Panc1 (cell line): Measurements from ENCODE around the gene VWC2L. TPM values are rescaled to one million over a fixed set of nuclear protein-coding genes. Genes with fewer than 3 reads are reported as not detected.

Source experiments
- ATAC-seq: fragments of 200-7000 bp; cut with Tn5 transposase; 2 replicates; pipeline ENCODE4 v1.9.1; 2020; ENCODE audit warnings: mild to moderate bottlenecking, moderate library complexity
- BruUV-seq: library from RNA; stranded (reverse); fragments of 400-500 nt; replicated peaks from 2 replicates; lab custom pipeline; 2021; lab: Mats Ljungman, UMichigan
- CTCF ChIA-PET: fragments of 300-600 bp; sonication (Branson Sonifier 250); formaldehyde crosslinking; loops from one replicate; lab custom pipeline; 2022; ENCODE audit warnings: antibody characterized with exemption; lab: Charles Lee
- POLR2A ChIA-PET: fragments of 300-600 bp; sonication (Branson Sonifier 250); formaldehyde crosslinking; loops from one replicate; lab custom pipeline; 2022; ENCODE audit warnings: antibody characterized with exemption; lab: Charles Lee
- DNase-seq: peaks from one replicate; pipeline ENCODE4 v3.0.0-alpha.2; 2010; ENCODE audit warnings: low read depth, low spot score
- H3K27ac ChIP-seq: 2 replicates; pipeline ENCODE4 v1.5.1; 2011; ENCODE audit warnings: mild to moderate bottlenecking, low read length, inconsistent platforms
- H3K27me3 ChIP-seq: fragments of 200-500 bp; sonication (Bioruptor generic); 2 replicates; pipeline ENCODE4 v1.6.0; 2014; ENCODE audit warnings: low read length, inconsistent platforms; ENCODE audit not compliant: control insufficient read depth, insufficient read depth
- H3K36me3 ChIP-seq: fragments of 200-500 bp; sonication (Bioruptor generic); 2 replicates; pipeline ENCODE4 v1.5.1; 2014; ENCODE audit warnings: inconsistent platforms, mild to moderate bottlenecking, low read length, moderate library complexity; ENCODE audit not compliant: control insufficient read depth, insufficient read depth
- H3K4me1 ChIP-seq: 2 replicates; pipeline ENCODE4 v1.5.1; 2011; ENCODE audit warnings: inconsistent platforms, mild to moderate bottlenecking, low read length, moderate library complexity; ENCODE audit not compliant: control insufficient read depth, insufficient read depth
- H3K4me3 ChIP-seq, 2 experiments: 2 replicates each; pipeline ENCODE4 v1.5.1; 2011 to 2012; ENCODE audit warnings: low read depth in 2 of 2, low read length in 2 of 2, mild to moderate bottlenecking in 2 of 2, inconsistent platforms in 1 of 2, moderate library complexity in 1 of 2
- H3K9me3 ChIP-seq: fragments of 200-500 bp; sonication (Bioruptor generic); 2 replicates; pipeline ENCODE4 v1.5.1; 2014; ENCODE audit warnings: low read depth, mild to moderate bottlenecking, inconsistent platforms, low read length, moderate library complexity; ENCODE audit not compliant: control insufficient read depth, insufficient read depth
- POLR2AphosphoS5 ChIP-seq: IDR thresholded peaks from 2 replicates; pipeline ENCODE4 v1.6.1; 2012; ENCODE audit warnings: mild to moderate bottlenecking, low read depth, low read length, moderate library complexity
- SIN3A ChIP-seq: IDR thresholded peaks from 2 replicates; pipeline ENCODE4 v1.6.1; 2012; ENCODE audit warnings: low read depth, mild to moderate bottlenecking, low read length, moderate library complexity, borderline replicate concordance; ENCODE audit not compliant: insufficient read depth
- TCF7L2 ChIP-seq: IDR thresholded peaks from 2 replicates; pipeline ENCODE4 v1.6.1; 2011; ENCODE audit warnings: mild to moderate bottlenecking, low read depth, low read length, inconsistent platforms
- in situ Hi-C: cut with HindIII; loops from 2 replicates; pipeline ENCODE4 v1.10.0; 2016; ENCODE audit warnings: low sequenced_read_pairs, low pct_unique_long_range_greater_than_20kb
- intact Hi-C: fragments of 100-400 bp; cut with micrococcal nuclease; formaldehyde crosslinking; loops from one replicate; pipeline ENCODE4 v1.10.0; 2022; ENCODE audit not compliant: unreplicated experiment
- total RNA-seq: library from RNA; stranded (reverse); gene quantifications from one replicate; pipeline ENCODE4 v1.2.1, GENCODE V29; 2021; ENCODE audit not compliant: unreplicated experiment
- TF ChIP-seq, protein P1 (sequence below): fragments of 450-650 bp; IDR thresholded peaks from 2 replicates; pipeline ENCODE4 v1.5.1; 2017; ENCODE audit warnings: mild to moderate bottlenecking
- TF ChIP-seq, protein P2 (sequence below), 2 experiments: IDR thresholded peaks; 2 replicates each; pipeline ENCODE4 v1.6.1; 2011 to 2012; ENCODE audit warnings: low read depth in 2 of 2, control low read depth in 1 of 2, low read length in 1 of 2, mild to moderate bottlenecking in 1 of 2, moderate library complexity in 1 of 2; ENCODE audit not compliant: insufficient read depth in 1 of 2

Gene VWC2L
- total RNA-seq, 1 experiment from 2014 or later: not detected

DNA sequence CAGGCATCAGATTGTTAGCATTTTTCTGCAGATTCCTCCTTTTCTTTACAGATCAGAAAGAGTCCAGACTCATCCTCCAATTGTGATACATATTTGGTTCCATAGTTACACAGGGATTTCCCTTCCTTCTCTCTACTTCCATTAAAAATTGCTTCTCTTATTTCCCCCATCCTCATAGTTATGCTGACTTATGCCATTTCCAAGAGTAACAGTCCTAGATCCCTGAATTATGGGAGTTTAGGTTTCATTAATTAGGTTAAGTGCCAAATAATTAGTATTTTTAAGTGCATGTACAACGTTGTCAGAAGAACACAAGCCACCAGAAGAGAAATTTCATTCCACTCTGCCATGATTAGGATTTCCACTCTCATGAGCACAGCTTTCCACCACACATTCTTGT lies 200.2 kb downstream of the VWC2L start:
- no peak overlapping the region for H3K27ac ChIP-seq
- CTCF ChIA-PET: no interaction called here
- H3K4me3 ChIP-seq: no peak overlapping the region
- BruUV-seq: no TSS peak
- in situ Hi-C loops: no loop called here
- intact Hi-C loops: no loop called here
- DNase-seq (no peak), ATAC-seq (no peak)
- no peaks in the 10 kb centered on the region for H3K36me3 ChIP-seq
- TF ChIP-seq SIN3A (no peak), POLR2AphosphoS5 (no peak), TCF7L2 (no peak)
- TF ChIP-seq, protein P1, sequence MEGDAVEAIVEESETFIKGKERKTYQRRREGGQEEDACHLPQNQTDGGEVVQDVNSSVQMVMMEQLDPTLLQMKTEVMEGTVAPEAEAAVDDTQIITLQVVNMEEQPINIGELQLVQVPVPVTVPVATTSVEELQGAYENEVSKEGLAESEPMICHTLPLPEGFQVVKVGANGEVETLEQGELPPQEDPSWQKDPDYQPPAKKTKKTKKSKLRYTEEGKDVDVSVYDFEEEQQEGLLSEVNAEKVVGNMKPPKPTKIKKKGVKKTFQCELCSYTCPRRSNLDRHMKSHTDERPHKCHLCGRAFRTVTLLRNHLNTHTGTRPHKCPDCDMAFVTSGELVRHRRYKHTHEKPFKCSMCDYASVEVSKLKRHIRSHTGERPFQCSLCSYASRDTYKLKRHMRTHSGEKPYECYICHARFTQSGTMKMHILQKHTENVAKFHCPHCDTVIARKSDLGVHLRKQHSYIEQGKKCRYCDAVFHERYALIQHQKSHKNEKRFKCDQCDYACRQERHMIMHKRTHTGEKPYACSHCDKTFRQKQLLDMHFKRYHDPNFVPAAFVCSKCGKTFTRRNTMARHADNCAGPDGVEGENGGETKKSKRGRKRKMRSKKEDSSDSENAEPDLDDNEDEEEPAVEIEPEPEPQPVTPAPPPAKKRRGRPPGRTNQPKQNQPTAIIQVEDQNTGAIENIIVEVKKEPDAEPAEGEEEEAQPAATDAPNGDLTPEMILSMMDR: no peak
- TF ChIP-seq, protein P2, sequence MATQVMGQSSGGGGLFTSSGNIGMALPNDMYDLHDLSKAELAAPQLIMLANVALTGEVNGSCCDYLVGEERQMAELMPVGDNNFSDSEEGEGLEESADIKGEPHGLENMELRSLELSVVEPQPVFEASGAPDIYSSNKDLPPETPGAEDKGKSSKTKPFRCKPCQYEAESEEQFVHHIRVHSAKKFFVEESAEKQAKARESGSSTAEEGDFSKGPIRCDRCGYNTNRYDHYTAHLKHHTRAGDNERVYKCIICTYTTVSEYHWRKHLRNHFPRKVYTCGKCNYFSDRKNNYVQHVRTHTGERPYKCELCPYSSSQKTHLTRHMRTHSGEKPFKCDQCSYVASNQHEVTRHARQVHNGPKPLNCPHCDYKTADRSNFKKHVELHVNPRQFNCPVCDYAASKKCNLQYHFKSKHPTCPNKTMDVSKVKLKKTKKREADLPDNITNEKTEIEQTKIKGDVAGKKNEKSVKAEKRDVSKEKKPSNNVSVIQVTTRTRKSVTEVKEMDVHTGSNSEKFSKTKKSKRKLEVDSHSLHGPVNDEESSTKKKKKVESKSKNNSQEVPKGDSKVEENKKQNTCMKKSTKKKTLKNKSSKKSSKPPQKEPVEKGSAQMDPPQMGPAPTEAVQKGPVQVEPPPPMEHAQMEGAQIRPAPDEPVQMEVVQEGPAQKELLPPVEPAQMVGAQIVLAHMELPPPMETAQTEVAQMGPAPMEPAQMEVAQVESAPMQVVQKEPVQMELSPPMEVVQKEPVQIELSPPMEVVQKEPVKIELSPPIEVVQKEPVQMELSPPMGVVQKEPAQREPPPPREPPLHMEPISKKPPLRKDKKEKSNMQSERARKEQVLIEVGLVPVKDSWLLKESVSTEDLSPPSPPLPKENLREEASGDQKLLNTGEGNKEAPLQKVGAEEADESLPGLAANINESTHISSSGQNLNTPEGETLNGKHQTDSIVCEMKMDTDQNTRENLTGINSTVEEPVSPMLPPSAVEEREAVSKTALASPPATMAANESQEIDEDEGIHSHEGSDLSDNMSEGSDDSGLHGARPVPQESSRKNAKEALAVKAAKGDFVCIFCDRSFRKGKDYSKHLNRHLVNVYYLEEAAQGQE (IDR thresholded peaks at IDR 0.05; ENCODE audit: insufficient read depth in 1 of 2, low read depth in 2 of 2, low read length in 1 of 2): no peak
- no peaks in the 10 kb centered on the region for H3K9me3 ChIP-seq
- no peaks in the 10 kb centered on the region for H3K27me3 ChIP-seq
- no peaks in the 10 kb centered on the region for H3K4me1 ChIP-seq
- POLR2A ChIA-PET: no interaction called here

GRCh38 chr2:214624166-214624760 lies 213.4 kb downstream of the VWC2L start:
- no peaks in the 10 kb centered on the region for H3K36me3 ChIP-seq
- intact Hi-C loops (no loop called here), in situ Hi-C loops (no loop called here)
- no peak overlapping the region for H3K4me3 ChIP-seq
- no peaks in the 10 kb centered on the region for H3K9me3 ChIP-seq
- TF ChIP-seq, protein P1: no peak
- TF ChIP-seq TCF7L2: no peak
- TF ChIP-seq, protein P2 (IDR thresholded peaks at IDR 0.05; ENCODE audit: insufficient read depth in 1 of 2, low read depth in 2 of 2, low read length in 1 of 2): no peak
- TF ChIP-seq POLR2AphosphoS5: no peak
- TF ChIP-seq SIN3A: no peak
- no peak overlapping the region for H3K27ac ChIP-seq
- H3K27me3 ChIP-seq: no peaks in the 10 kb centered on the region
- BruUV-seq: no TSS peak
- ChIA-PET CTCF (no interaction called here), POLR2A (no interaction called here)
- ATAC-seq (no peak), DNase-seq (no peak)
- H3K4me1 ChIP-seq: no peaks in the 10 kb centered on the region
